ENCODE results near the gene TCEA3.

DNA sequence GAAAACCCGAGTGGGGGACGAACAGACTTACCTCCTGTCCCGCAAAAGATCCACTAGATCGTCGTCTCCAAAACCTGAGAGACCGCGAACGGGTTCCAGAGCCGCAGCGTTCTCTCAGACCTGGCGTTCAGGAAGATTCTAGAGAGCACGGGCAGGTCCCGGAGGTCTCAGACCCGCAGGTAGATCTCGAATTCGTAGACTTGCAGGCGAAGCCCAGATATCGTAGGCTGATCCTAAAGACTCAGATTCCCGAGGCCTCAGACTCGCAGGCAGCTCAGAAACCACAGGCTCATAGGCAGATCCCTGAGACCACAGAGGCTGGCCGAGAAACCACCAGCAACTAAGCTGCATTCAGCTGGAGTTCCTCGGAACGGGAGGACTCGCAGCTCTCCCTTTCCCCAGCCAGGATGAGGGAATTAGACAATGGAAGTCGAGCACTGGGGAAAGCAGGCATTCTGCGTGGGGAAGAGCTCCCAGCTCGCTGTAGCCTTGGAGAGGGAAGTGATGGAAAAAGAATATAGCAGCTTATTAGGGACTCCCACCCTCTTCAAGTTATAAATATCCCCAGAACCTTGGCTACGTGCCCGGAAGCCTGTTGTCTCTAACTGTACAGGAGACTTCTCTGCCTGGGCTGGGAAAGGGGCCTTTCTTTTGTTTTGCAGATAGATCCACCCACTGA lies 55.1 kb downstream of the TCEA3 start, which contains the start of gene ZNF436:
- TF ChIP-seq, protein P1, sequence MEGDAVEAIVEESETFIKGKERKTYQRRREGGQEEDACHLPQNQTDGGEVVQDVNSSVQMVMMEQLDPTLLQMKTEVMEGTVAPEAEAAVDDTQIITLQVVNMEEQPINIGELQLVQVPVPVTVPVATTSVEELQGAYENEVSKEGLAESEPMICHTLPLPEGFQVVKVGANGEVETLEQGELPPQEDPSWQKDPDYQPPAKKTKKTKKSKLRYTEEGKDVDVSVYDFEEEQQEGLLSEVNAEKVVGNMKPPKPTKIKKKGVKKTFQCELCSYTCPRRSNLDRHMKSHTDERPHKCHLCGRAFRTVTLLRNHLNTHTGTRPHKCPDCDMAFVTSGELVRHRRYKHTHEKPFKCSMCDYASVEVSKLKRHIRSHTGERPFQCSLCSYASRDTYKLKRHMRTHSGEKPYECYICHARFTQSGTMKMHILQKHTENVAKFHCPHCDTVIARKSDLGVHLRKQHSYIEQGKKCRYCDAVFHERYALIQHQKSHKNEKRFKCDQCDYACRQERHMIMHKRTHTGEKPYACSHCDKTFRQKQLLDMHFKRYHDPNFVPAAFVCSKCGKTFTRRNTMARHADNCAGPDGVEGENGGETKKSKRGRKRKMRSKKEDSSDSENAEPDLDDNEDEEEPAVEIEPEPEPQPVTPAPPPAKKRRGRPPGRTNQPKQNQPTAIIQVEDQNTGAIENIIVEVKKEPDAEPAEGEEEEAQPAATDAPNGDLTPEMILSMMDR (IDR thresholded peaks at IDR 0.05), result no peak
- TF ChIP-seq POLR2AphosphoS5 (IDR thresholded peaks at IDR 0.05), result peak in 1 of 3 donors; percentile 20
- TF ChIP-seq POLR2A (IDR thresholded peaks at IDR 0.05), result no peak

Measured in breast epithelium (tissue), 3 donors.